ENCODE measurements around the gene RNF150. TPM values are rescaled to one million over a fixed set of nuclear protein-coding genes. Genes with fewer than 3 reads are reported as not detected.

The RNF150 gene
- total and polyA plus RNA-seq, 2 of the 4 experiments (the other 2 are of a cell fraction), result 6.2 to 18.1 TPM

DNA sequence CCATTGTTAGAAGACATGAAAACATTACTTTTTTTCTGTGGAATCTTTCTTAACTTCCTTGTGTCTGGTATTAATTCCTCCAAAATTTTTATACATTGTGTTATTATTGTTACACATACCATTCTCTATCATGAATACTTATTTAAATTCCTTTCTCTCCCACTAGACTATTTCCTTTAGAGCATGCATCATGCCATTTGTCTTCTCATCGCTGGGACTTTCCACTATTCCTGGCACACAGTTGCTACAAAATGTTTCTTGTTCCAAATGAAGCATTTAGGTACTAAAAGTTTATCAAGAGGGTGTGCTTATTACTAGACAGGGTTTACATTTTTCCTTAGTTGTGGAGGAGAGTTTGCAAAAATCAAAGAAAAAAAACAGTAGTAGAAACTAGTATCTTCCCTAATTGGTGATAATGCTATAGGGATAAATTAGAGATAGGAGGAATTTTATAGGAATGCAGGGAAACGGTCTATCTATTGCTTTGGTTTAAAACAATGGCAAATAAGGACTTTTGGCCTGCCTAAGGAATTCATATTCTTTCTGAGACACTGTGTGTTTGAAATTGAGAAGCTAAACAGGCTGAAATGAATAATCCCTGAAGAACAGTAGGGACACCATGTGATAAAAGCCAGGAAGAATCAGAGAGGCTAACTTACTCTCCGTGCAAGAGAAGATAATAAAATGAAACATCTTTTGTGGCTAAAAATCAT is 189.6 kb downstream of the RNF150 start:
- peak; percentile 77 for DNase-seq

More for the DNA sequence above, 189.6 kb downstream of the RNF150 start:
- H3K36me3 ChIP-seq (ENCODE audit: control insufficient read depth, insufficient read depth, low read length), result no peaks in the 10 kb centered on the region
- ChIA-PET CTCF (no interaction called here), POLR2A (ENCODE audit: unreplicated experiment) (no interaction called here)
- peak overlapping the region; percentile 57; the same call in 1 of the 2 replicates for H2BK20ac ChIP-seq (ENCODE audit: low read depth, low read length)
- H4K5ac ChIP-seq (ENCODE audit: low read depth, low read length), result no peak overlapping the region
- H2AK9ac ChIP-seq (replicated peaks; ENCODE audit: low read depth, low read length, poor library complexity), result no peak overlapping the region
- peak overlapping the region in 1 of 2 experiments; percentile 45; a peak in 3 of 4 replicates for H4K8ac ChIP-seq (ENCODE audit: low read depth in 2 of 2, low read length in 2 of 2)
- no peaks in the 10 kb centered on the region for H3K9me3 ChIP-seq (ENCODE audit: control insufficient read depth, insufficient read depth, low read length)
- H3K9me1 ChIP-seq (ENCODE audit: insufficient read depth, low read length), result peaks cover 4% of the 10 kb centered on the region; the same call in 1 of the 2 replicates
- H3K9ac ChIP-seq (ENCODE audit: low read depth, low read length), result no peak overlapping the region
- no peak overlapping the region; the same call in 1 of the 2 replicates for H3K56ac ChIP-seq (ENCODE audit: extremely low read depth, insufficient read depth, low read length)
- no peak overlapping the region for H3K4ac ChIP-seq (ENCODE audit: low read depth, low read length)
- H3K14ac ChIP-seq (replicated peaks; ENCODE audit: low read depth, low read length), result peak overlapping the region; percentile 59; the same call in 1 of the 2 replicates
- ATAC-seq (ENCODE audit: low read depth), result peak; percentile 77
- H3K4me2 ChIP-seq (ENCODE audit: low read depth, low read length), result peak overlapping the region; percentile 72; the same call in 1 of the 2 replicates
- BruUV-seq (replicated peaks), result no TSS peak
- WGBS, 2 experiments (ENCODE audit: extremely low coverage in 2 of 2, insufficient read length in 1 of 2), result 0% methylated on average over 1 of the region's 3 CpGs; no CpG with 5 or more reads in 1 of the 2 experiments
- in situ Hi-C loops (cut with MboI; ENCODE audit: low sequenced_read_pairs), result no loop called here
- intact Hi-C loops (cut with micrococcal nuclease), result loop anchor here (5.0 kb wide), 2 partner anchors 104 to 189 kb away; partner anchors contain the start of gene RNF150
- no peak overlapping the region for H2AK5ac ChIP-seq (ENCODE audit: low read depth, low read length)
- H3K4me1 ChIP-seq (ENCODE audit: control insufficient read depth, insufficient read depth, low read length), result peaks cover 6% of the 10 kb centered on the region
- H3K27ac ChIP-seq (ENCODE audit: insufficient read depth, low read length), result no peak overlapping the region
- no peak overlapping the region for H3K4me3 ChIP-seq (ENCODE audit: insufficient read depth, low read depth, low read length)
- TF ChIP-seq ELK1 (IDR thresholded peaks at IDR 0.05; ENCODE audit: borderline replicate concordance, low read depth, low read length) (no peak), CHD1 (IDR thresholded peaks at IDR 0.05; ENCODE audit: low read depth, low read length) (no peak), CTCF (conservative IDR thresholded peaks at IDR 0.05; ENCODE audit: low read depth, low read length) (no peak), RFX5 (IDR thresholded peaks at IDR 0.05; ENCODE audit: low read depth, low read length) (no peak)
- TF ChIP-seq, protein P1, sequence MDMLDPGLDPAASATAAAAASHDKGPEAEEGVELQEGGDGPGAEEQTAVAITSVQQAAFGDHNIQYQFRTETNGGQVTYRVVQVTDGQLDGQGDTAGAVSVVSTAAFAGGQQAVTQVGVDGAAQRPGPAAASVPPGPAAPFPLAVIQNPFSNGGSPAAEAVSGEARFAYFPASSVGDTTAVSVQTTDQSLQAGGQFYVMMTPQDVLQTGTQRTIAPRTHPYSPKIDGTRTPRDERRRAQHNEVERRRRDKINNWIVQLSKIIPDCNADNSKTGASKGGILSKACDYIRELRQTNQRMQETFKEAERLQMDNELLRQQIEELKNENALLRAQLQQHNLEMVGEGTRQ (IDR thresholded peaks at IDR 0.05; ENCODE audit: low read depth, low read length), result no peak
- no peak overlapping the region for H2AFZ ChIP-seq (replicated peaks; ENCODE audit: low read length, poor library complexity)
- no peaks in the 10 kb centered on the region for H4K20me1 ChIP-seq (ENCODE audit: insufficient read depth, low read length)
- H2BK15ac ChIP-seq (ENCODE audit: low read depth, low read length), result no peak overlapping the region; the same call in 2 of the 3 replicates
- H3K79me1 ChIP-seq (ENCODE audit: low read depth in 1 of 2, low read length in 2 of 2), result no peaks in the 10 kb centered on the region
- H3K18ac ChIP-seq (ENCODE audit: low read depth, low read length), result 0 out of 2 replicates have a peak overlapping the region, but pooled peaks have one; percentile 76
- dilution Hi-C loops (cut with HindIII; ENCODE audit: low sequenced_read_pairs, unreplicated experiment), result no loop called here
- peak overlapping the region; percentile 80 for H2BK5ac ChIP-seq (ENCODE audit: low read depth, low read length, poor library complexity, severe bottlenecking)
- H4K91ac ChIP-seq (ENCODE audit: insufficient read depth, low read depth, low read length), result no peak overlapping the region
- no peaks in the 10 kb centered on the region for H3K27me3 ChIP-seq (ENCODE audit: control insufficient read depth, insufficient read depth, low read length)
- 0 out of 2 replicates have a peak overlapping the region, but pooled peaks have one; percentile 86 for H2BK120ac ChIP-seq (ENCODE audit: low read depth, low read length)
- no peak overlapping the region; the same call in 1 of the 2 replicates for H3K23ac ChIP-seq (ENCODE audit: low read depth, low read length)
